GM23338 (cell line): ENCODE results near the gene TARP.

Experiments
- ATAC-seq: fragments of 200-7000 bp; cut with Tn5 transposase; 3 replicates; pipeline ENCODE4 v1.9.1; 2020
- DNase-seq: peaks from one replicate; pipeline ENCODE4 v3.0.0-alpha.2; 2015; ENCODE audit warnings: low spot score
- H2AFZ ChIP-seq: fragments of 200-600 bp; sonication (generic); 2 replicates; pipeline ENCODE4 v1.8.0; 2016; ENCODE audit warnings: antibody characterized with exemption, mild to moderate bottlenecking, moderate library complexity
- H3F3A ChIP-seq: fragments of 200-600 bp; sonication (generic); replicated peaks from 2 replicates; pipeline ENCODE4 v1.8.0; 2017; ENCODE audit warnings: antibody characterized with exemption, mixed run types, low read depth
- H3K27ac ChIP-seq: fragments of 200-600 bp; sonication (generic); 2 replicates; pipeline ENCODE4 v1.6.1; 2016; ENCODE audit warnings: low read depth
- H3K27me3 ChIP-seq: fragments of 200-600 bp; sonication (generic); 2 replicates; pipeline ENCODE4 v1.8.0; 2016; ENCODE audit warnings: mild to moderate bottlenecking, mixed run types, moderate library complexity; ENCODE audit not compliant: insufficient read depth
- H3K36me3 ChIP-seq: fragments of 200-600 bp; sonication (generic); 2 replicates; pipeline ENCODE4 v1.8.0; 2016; ENCODE audit warnings: mild to moderate bottlenecking; ENCODE audit not compliant: insufficient read depth
- H3K4me1 ChIP-seq: fragments of 200-600 bp; sonication (generic); 2 replicates; pipeline ENCODE4 v1.8.0; 2016; ENCODE audit warnings: mild to moderate bottlenecking, moderate library complexity; ENCODE audit not compliant: insufficient read depth
- H3K4me2 ChIP-seq: fragments of 200-600 bp; sonication (generic); 2 replicates; pipeline ENCODE4 v1.7.1; 2017; ENCODE audit warnings: mixed run types
- H3K4me3 ChIP-seq: fragments of 200-600 bp; sonication (generic); 2 replicates; pipeline ENCODE4 v1.6.1; 2016; ENCODE audit warnings: mixed run types
- H3K79me2 ChIP-seq: fragments of 200-600 bp; sonication (generic); replicated peaks from 2 replicates; pipeline ENCODE4 v1.8.0; 2017; ENCODE audit warnings: mild to moderate bottlenecking; ENCODE audit not compliant: insufficient read depth
- H3K9me2 ChIP-seq: fragments of 200-600 bp; sonication (generic); 2 replicates; pipeline ENCODE4 v1.8.0; 2017; ENCODE audit not compliant: insufficient read depth
- H4K20me1 ChIP-seq: fragments of 200-600 bp; sonication (generic); replicated peaks from 2 replicates; pipeline ENCODE4 v1.8.0; 2017; ENCODE audit warnings: mild to moderate bottlenecking; ENCODE audit not compliant: insufficient read depth
- H3K27ac Mint-ChIP-seq: 2 replicates; pipeline ENCODE4 v1.8.0; 2020; ENCODE audit warnings: inconsistent platforms, mild to moderate bottlenecking, moderate library complexity, mixed read lengths
- H3K27me3 Mint-ChIP-seq: 3 replicates; pipeline ENCODE4 v1.8.0; 2022; ENCODE audit warnings: low read depth, mild to moderate bottlenecking, moderate library complexity, mixed read lengths, inconsistent platforms; ENCODE audit not compliant: insufficient read depth, poor library complexity
- H3K36me3 Mint-ChIP-seq: 3 replicates; pipeline ENCODE4 v1.8.0; 2021; ENCODE audit warnings: low read depth, mild to moderate bottlenecking, inconsistent platforms, moderate library complexity, mixed read lengths
- H3K4me1 Mint-ChIP-seq: 3 replicates; pipeline ENCODE4 v1.8.0; 2020; ENCODE audit warnings: mild to moderate bottlenecking, inconsistent platforms, mixed read lengths
- H3K4me3 Mint-ChIP-seq: 3 replicates; pipeline ENCODE4 v1.8.0; 2021; ENCODE audit warnings: moderate library complexity, mild to moderate bottlenecking, inconsistent platforms, mixed read lengths
- H3K9me3 Mint-ChIP-seq: 3 replicates; pipeline ENCODE4 v1.8.0; 2020; ENCODE audit warnings: moderate library complexity, mild to moderate bottlenecking, inconsistent platforms, mixed read lengths
- ZNF114 ChIP-seq: fragments of 250-450 bp; sonication (Bioruptor Pico); IDR thresholded peaks from 2 replicates; pipeline ENCODE4 v1.5.0; 2020; ENCODE audit warnings: mild to moderate bottlenecking, moderate library complexity
- ZNF331 ChIP-seq: fragments of 250-450 bp; sonication (Bioruptor Pico); IDR thresholded peaks from 2 replicates; pipeline ENCODE4 v1.5.0; 2020; ENCODE audit warnings: low read depth, mild to moderate bottlenecking, moderate library complexity
- ZNF462 ChIP-seq: fragments of 250-450 bp; sonication (Bioruptor Pico); IDR thresholded peaks from 2 replicates; pipeline ENCODE4 v1.5.0; 2020; ENCODE audit warnings: mild to moderate bottlenecking, moderate library complexity

The TARP gene

GRCh38 chr7:38308140-38308539 is 34.7 kb upstream of the TARP start:
- H3K9me2 ChIP-seq = no peaks in the 10 kb centered on the region
- H3K36me3 Mint-ChIP-seq = no peaks in the 10 kb centered on the region

More at GRCh38 chr7:38308140-38308539, 34.7 kb upstream of the TARP start:
- H3F3A ChIP-seq = no peaks in the 10 kb centered on the region
- H3K27ac Mint-ChIP-seq = no peak overlapping the region
- no peak overlapping the region for H3K4me2 ChIP-seq
- H3K4me3 ChIP-seq = no peak overlapping the region
- peaks cover 2% of the 10 kb centered on the region for H3K27me3 Mint-ChIP-seq
- no peaks in the 10 kb centered on the region for H4K20me1 ChIP-seq
- H3K27ac ChIP-seq = no peak overlapping the region
- peaks cover 3% of the 10 kb centered on the region for H3K4me1 Mint-ChIP-seq
- no peak for ATAC-seq
- H3K9me3 Mint-ChIP-seq = no peaks in the 10 kb centered on the region
- TF ChIP-seq ZNF331 (CRISPR knock-in tag) = no peak
- no peak for TF ChIP-seq ZNF114 (CRISPR knock-in tag)
- TF ChIP-seq ZNF462 (CRISPR knock-in tag) = no peak
- H2AFZ ChIP-seq = no peak overlapping the region
- no peak for DNase-seq
- H3K36me3 ChIP-seq = no peaks in the 10 kb centered on the region
- H3K79me2 ChIP-seq = no peaks in the 10 kb centered on the region
- H3K4me1 ChIP-seq = peaks cover 7% of the 10 kb centered on the region
- no peak overlapping the region for H3K4me3 Mint-ChIP-seq
- H3K27me3 ChIP-seq = no peaks in the 10 kb centered on the region
